AG04449 (cell line): Measurements from ENCODE around the gene CYTH1.
A peak's percentile ranks its signal among the peaks of the same experiment; 100 is the strongest.

ENCODE experiments used
- CTCF ChIA-PET: fragments of 350-600 bp; formaldehyde crosslinking; extraction: SDS; loops from one replicate; lab custom pipeline; 2021; ENCODE audit warnings: antibody characterized with exemption; lab: Yijun Ruan, JAX
- POLR2A ChIA-PET: fragments of 400-600, 350-600 bp; formaldehyde crosslinking; extraction: SDS; loops from one replicate; lab custom pipeline; 2020; ENCODE audit warnings: antibody characterized with exemption, inconsistent platforms; lab: Yijun Ruan, JAX
- DNase-seq: peaks from one replicate; pipeline ENCODE4 v3.0.0-alpha.2; 2010; ENCODE audit warnings: low read depth, low spot score
- H3K4me3 ChIP-seq: 2 replicates; pipeline ENCODE4 v1.5.1; 2011; ENCODE audit warnings: low read depth, mild to moderate bottlenecking, control low read depth, low read length
- CTCF ChIP-seq: IDR thresholded peaks from one replicate; pipeline ENCODE4 v1.5.1; 2011; ENCODE audit warnings: mild to moderate bottlenecking, moderate library complexity, low read length, control low read depth, inconsistent platforms; ENCODE audit not compliant: insufficient read depth; ENCODE audit errors: missing control alignments

Gene CYTH1

GRCh38 chr17:78717431-78717980 is 64.6 kb downstream of the CYTH1 start:
- CTCF ChIA-PET, result interaction anchor here (0.5 to 4.9 kb wide), 4 partner anchors 10 to 221 kb away, joined by 3 to 48 read pairs (median 6); no protein-coding TSS in a partner anchor
- H3K4me3 ChIP-seq, result peak overlapping the region; percentile 51
- POLR2A ChIA-PET, result no interaction called here
- no peak for DNase-seq
- TF ChIP-seq CTCF, result no peak

GRCh38 chr17:78716814-78717393 is 65.2 kb downstream of the CYTH1 start:
- ChIA-PET CTCF (interaction anchor here (0.5 to 4.9 kb wide), 4 partner anchors 9 to 356 kb away, joined by 3 to 48 read pairs (median 8); no protein-coding TSS in a partner anchor), POLR2A (no interaction called here)
- no peak for TF ChIP-seq CTCF
- no peak for DNase-seq
- H3K4me3 ChIP-seq, result peak overlapping the region; percentile 51

GRCh38 chr17:78716292-78716691 is 65.8 kb downstream of the CYTH1 start:
- no peak overlapping the region for H3K4me3 ChIP-seq
- POLR2A ChIA-PET, result no interaction called here

GRCh38 chr17:78715876-78716275 is 66.2 kb downstream of the CYTH1 start:
- ChIA-PET CTCF (interaction anchor here (1.5 to 12.6 kb wide), 4 partner anchors 8 to 355 kb away, joined by 4 to 378 read pairs (median 28); no protein-coding TSS in a partner anchor), POLR2A (no interaction called here)
- no peak for TF ChIP-seq CTCF
- no peak for DNase-seq
- H3K4me3 ChIP-seq, result no peak overlapping the region

More at GRCh38 chr17:78716292-78716691, 65.8 kb downstream of the CYTH1 start:
- TF ChIP-seq CTCF, result no peak
- DNase-seq, result no peak
- CTCF ChIA-PET, result interaction anchor here (1.5 to 4.9 kb wide), 4 partner anchors 8 to 355 kb away, joined by 4 to 48 read pairs (median 8); no protein-coding TSS in a partner anchor

DNA sequence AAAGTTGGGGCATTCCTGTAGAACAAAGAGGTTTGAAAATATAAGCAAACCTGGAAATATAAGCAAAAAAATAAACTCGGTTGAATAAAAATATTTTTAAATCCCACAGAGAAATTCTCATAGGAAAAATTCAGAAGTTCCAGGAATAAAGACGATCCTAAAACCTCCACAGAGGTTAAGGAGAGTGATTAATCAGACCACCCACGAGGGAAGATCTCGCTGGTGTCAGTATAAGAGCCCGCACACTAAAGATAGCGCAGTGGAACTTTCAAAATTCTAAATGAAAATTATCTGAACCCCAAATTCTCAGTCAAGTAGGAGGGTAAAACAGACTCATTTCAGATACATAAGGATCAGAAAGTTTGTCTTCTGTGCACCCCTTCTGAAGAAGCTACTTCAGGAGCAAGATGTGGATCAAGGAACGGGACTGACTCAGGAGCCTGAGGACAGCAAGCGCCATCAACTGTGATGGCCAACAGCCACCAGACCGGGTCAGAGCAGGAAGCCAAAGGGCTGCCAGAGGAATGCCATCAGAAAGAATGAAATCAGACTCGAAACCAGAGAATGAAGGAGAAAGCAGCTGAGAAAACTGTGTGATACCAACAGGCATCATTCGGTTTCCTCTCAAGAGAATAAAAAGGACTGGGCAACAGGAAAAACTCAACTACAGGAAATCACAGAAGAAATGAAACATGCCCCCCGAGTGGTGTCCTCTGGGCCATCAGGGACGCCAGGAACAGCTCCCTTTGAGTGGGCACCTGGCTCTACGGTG is 66.9 kb downstream of the CYTH1 start:
- DNase-seq, result no peak
- ChIA-PET CTCF (interaction anchor here (1.5 to 12.6 kb wide), 4 partner anchors 7 to 354 kb away, joined by 4 to 378 read pairs (median 28); no protein-coding TSS in a partner anchor), POLR2A (no interaction called here)
- no peak for TF ChIP-seq CTCF
- no peak overlapping the region for H3K4me3 ChIP-seq

DNA sequence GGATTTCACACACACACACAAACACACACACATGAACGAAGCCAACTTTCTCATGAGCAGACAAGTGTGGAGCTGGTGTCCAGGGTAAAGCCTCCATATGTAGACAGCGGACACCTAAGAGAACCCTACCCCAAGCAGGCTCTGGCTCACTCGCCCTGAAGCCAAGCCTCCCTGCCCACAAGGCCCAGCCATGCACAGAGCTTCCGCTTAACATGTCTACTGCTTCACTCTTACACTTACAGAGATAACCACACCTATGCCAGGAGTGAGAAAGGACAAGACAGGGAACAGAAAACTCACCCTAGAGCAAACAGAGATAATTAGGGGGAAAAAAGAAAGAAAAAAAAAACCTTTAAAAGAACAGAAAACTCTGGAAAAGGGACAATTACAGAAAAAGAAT is 67.5 kb downstream of the CYTH1 start:
- H3K4me3 ChIP-seq, result no peak overlapping the region
- ChIA-PET CTCF (interaction anchor here (4.9 to 12.6 kb wide), 2 partner anchors 7 to 217 kb away, joined by 48 to 378 read pairs; no protein-coding TSS in a partner anchor), POLR2A (no interaction called here)
- TF ChIP-seq CTCF, result no peak
- DNase-seq, result no peak
